SK-N-SH (cell line): ENCODE data around the gene NDUFC1. TPM values are rescaled to one million over a fixed set of nuclear protein-coding genes. Genes with fewer than 3 reads are reported as not detected.
A peak's percentile ranks its signal among the peaks of the same experiment; 100 is the strongest.

Experiments used
- CTCF ChIA-PET: fragments of 300-600, 350-600 bp; formaldehyde crosslinking; extraction: SDS; loops from one replicate; lab custom pipeline; 2021; lab: Yijun Ruan, JAX
- POLR2A ChIA-PET: fragments of 350-600 bp; sonication (Branson Sonifier 250); formaldehyde crosslinking; extraction: SDS; loops from one replicate; lab custom pipeline; 2020; ENCODE audit warnings: antibody characterized with exemption, inconsistent platforms; lab: Yijun Ruan, JAX
- DNase-seq: peaks from one replicate; pipeline ENCODE4 v3.0.0; 2012
- H2AFZ ChIP-seq: fragments of 200-600 bp; sonication (generic); 2 replicates; pipeline ENCODE4 v1.8.1; 2016; ENCODE audit warnings: antibody characterized with exemption, mild to moderate bottlenecking, low read depth
- H3F3A ChIP-seq: fragments of 200-600 bp; sonication (generic); replicated peaks from 2 replicates; pipeline ENCODE3; 2016; ENCODE audit warnings: antibody characterized with exemption, mild to moderate bottlenecking; ENCODE audit not compliant: insufficient read depth
- H3K27ac ChIP-seq, 2 experiments: fragments of 200-500 bp in 1 of 2; fragments of 200-600 bp in 1 of 2; sonication (Bioruptor generic) in 1 of 2; sonication (generic), shearing (Covaris generic) in 1 of 2; 2 replicates each; pipeline versions ENCODE4 v1.5.1 to v1.6.1; 2014 to 2016; ENCODE audit warnings: low read depth in 2 of 2, inconsistent platforms in 1 of 2, low read length in 1 of 2, mild to moderate bottlenecking in 1 of 2, mixed read lengths in 1 of 2
- H3K27me3 ChIP-seq: fragments of 200-600 bp; sonication (generic), shearing (Covaris generic); 2 replicates; pipeline ENCODE4 v1.6.1; 2016; ENCODE audit warnings: mixed run types; ENCODE audit not compliant: insufficient read depth
- H3K36me3 ChIP-seq, 2 experiments: fragments of 200-500 bp in 1 of 2; fragments of 200-600 bp in 1 of 2; sonication (Bioruptor generic) in 1 of 2; sonication (generic) in 1 of 2; replicated peaks in 1 of 2; 2 replicates each; pipeline versions ENCODE3 to v1.5.1; 2014 to 2016; ENCODE audit warnings: low read length in 1 of 2, mild to moderate bottlenecking in 1 of 2; ENCODE audit not compliant: insufficient read depth in 2 of 2, control insufficient read depth in 1 of 2
- H3K4me1 ChIP-seq, 2 experiments: fragments of 200-500 bp in 1 of 2; fragments of 200-600 bp in 1 of 2; sonication (Bioruptor generic) in 1 of 2; sonication (generic), shearing (Covaris generic) in 1 of 2; 2 replicates each; pipeline versions ENCODE4 v1.5.1 to v1.6.1; 2014 to 2016; ENCODE audit warnings: low read depth in 1 of 2, low read length in 1 of 2, mixed run types in 1 of 2; ENCODE audit not compliant: insufficient read depth in 2 of 2, control insufficient read depth in 1 of 2
- H3K4me2 ChIP-seq: fragments of 200-600 bp; sonication (generic), shearing (Covaris generic); 2 replicates; pipeline ENCODE4 v1.6.1; 2017; ENCODE audit warnings: mixed run types
- H3K4me3 ChIP-seq, 2 experiments: fragments of 200-500 bp in 1 of 2; fragments of 200-600 bp in 1 of 2; sonication (Bioruptor generic) in 1 of 2; sonication (generic), shearing (Covaris generic) in 1 of 2; 2 replicates each; pipeline versions ENCODE4 v1.5.1 to v1.8.1; 2014 to 2016; ENCODE audit warnings: low read depth in 2 of 2, inconsistent platforms in 1 of 2, low read length in 1 of 2, mild to moderate bottlenecking in 1 of 2, mixed read lengths in 1 of 2, moderate library complexity in 1 of 2
- H3K79me2 ChIP-seq: fragments of 200-600 bp; sonication (generic); 2 replicates; pipeline ENCODE4 v1.8.1; 2017; ENCODE audit warnings: mild to moderate bottlenecking; ENCODE audit not compliant: insufficient read depth
- H3K9ac ChIP-seq: fragments of 200-600 bp; sonication (generic); 2 replicates; pipeline ENCODE4 v1.6.1; 2017; ENCODE audit warnings: mixed run types
- H3K9me2 ChIP-seq: fragments of 200-600 bp; sonication (generic); 2 replicates; pipeline ENCODE4 v1.6.1; 2017; ENCODE audit warnings: mixed run types
- H3K9me3 ChIP-seq: fragments of 200-600 bp; sonication (generic); 2 replicates; pipeline ENCODE4 v1.6.1; 2017; ENCODE audit warnings: mixed run types, mild to moderate bottlenecking, moderate library complexity
- H4K20me1 ChIP-seq: fragments of 200-600 bp; sonication (generic); 2 replicates; pipeline ENCODE4 v1.6.1; 2017; ENCODE audit warnings: mild to moderate bottlenecking, mixed run types; ENCODE audit not compliant: insufficient read depth
- ELF1 ChIP-seq: IDR thresholded peaks from 2 replicates; pipeline ENCODE4 v1.4.0; 2012
- EZH2phosphoT487 ChIP-seq: fragments of 200-600 bp; sonication (generic); IDR thresholded peaks from 2 replicates; pipeline ENCODE4 v1.6.1; 2017; ENCODE audit warnings: low read depth, mixed run types, mild to moderate bottlenecking, antibody characterized with exemption, moderate library complexity, borderline replicate concordance
- FOSL2 ChIP-seq: IDR thresholded peaks from 2 replicates; pipeline ENCODE4 v1.4.0; 2012; ENCODE audit warnings: low read depth, mild to moderate bottlenecking, moderate library complexity, borderline replicate concordance
- FOXJ3 ChIP-seq: sonication (generic); formaldehyde crosslinking; IDR thresholded peaks from 2 replicates; pipeline ENCODE4 v1.5.1; 2020; ENCODE audit warnings: mild to moderate bottlenecking, missing genetic modification reagents
- JUND ChIP-seq: IDR thresholded peaks from 2 replicates; pipeline ENCODE4 v1.4.0; 2012
- PBX3 ChIP-seq: IDR thresholded peaks from 2 replicates; pipeline ENCODE4; 2012
- RAD21 ChIP-seq: IDR thresholded peaks from 2 replicates; pipeline ENCODE4 v1.6.1; 2012; ENCODE audit warnings: mild to moderate bottlenecking, low read length
- RXRA ChIP-seq: IDR thresholded peaks from 2 replicates; pipeline ENCODE4 v1.4.0; 2012; ENCODE audit warnings: low read depth, mild to moderate bottlenecking, borderline replicate concordance
- WGBS: methylation state at CpG from one replicate; pipeline ENCODE4 v1.1.6; 2017; ENCODE audit warnings: low lambda C conversion rate; 5-methylcytosine and 5-hydroxymethylcytosine counted together
- polyA plus RNA-seq, 3 experiments: library from polyadenylated mRNA; depleted of rRNA; stranded (reverse); fragments of >200 nt; gene quantifications; 2 replicates each; pipeline ENCODE4 v1.2.3, GENCODE V29; 2012
- TF ChIP-seq, protein P1 (sequence below): IDR thresholded peaks from 2 replicates; pipeline ENCODE4 v1.6.1; 2012; ENCODE audit warnings: mild to moderate bottlenecking, low read depth, low read length, moderate library complexity
- TF ChIP-seq, protein P2 (sequence below): fragments of 150-350 bp; IDR thresholded peaks from 2 replicates; pipeline ENCODE4 v1.6.1; 2017; ENCODE audit warnings: antibody characterized with exemption, low read length, low read depth, borderline replicate concordance
- TF ChIP-seq, protein P3 (sequence below): IDR thresholded peaks from 2 replicates; pipeline ENCODE4 v1.4.0; 2012; ENCODE audit warnings: low read depth

NDUFC1 gene
- polyA plus RNA-seq, 1 of the 3 experiments (the other 2 are of a cell fraction): 101 TPM

DNA sequence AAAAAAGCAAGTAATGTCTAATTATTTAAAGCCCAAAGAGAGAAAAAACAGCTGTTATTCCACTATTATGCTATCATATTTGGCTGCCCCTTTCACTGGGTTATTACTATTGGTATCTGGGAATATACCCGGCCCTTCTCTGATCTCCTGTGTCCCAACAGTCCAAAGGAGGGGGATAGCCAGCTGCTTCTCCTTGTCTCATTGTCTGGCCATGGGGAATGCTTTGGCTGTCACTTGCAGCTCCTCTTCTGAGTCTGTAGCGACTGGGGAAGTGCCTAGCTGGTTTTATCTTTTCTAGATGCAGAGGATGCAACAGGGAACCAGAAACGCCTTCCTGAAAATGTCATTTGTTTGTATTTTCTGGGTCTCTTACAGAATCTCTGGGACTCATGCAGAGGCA lies 56.1 kb downstream of the NDUFC1 start:
- Histone ChIP-seq H3F3A (peaks cover 52% of the 10 kb centered on the region), H3K4me1 (peaks cover 7 to 39% of the 10 kb centered on the region in 2 experiments), H3K4me3 (no peak overlapping the region), H3K9ac (no peak overlapping the region), H4K20me1 (no peaks in the 10 kb centered on the region), H3K9me3 (no peaks in the 10 kb centered on the region), H3K27me3 (no peaks in the 10 kb centered on the region), H3K36me3 (no peaks in the 10 kb centered on the region), H3K79me2 (no peaks in the 10 kb centered on the region), H3K9me2 (no peaks in the 10 kb centered on the region), H3K4me2 (no peak overlapping the region), H3K27ac (peak overlapping the region; percentile 0 to 96; a peak in 3 of 4 replicates), H2AFZ (peak overlapping the region; percentile 42)
- ChIA-PET POLR2A (interaction anchor here (0.6 kb wide), 1 partner anchor 20 kb away, joined by 3 read pairs; no protein-coding TSS in a partner anchor), CTCF (interaction anchor here (0.6 to 1.2 kb wide), 2 partner anchors 14 to 49 kb away, joined by 3 read pairs; no protein-coding TSS in a partner anchor)
- 96% methylated on average over 3 of the region's 3 CpGs for WGBS
- TF ChIP-seq ELF1: no peak
- TF ChIP-seq, protein P1, sequence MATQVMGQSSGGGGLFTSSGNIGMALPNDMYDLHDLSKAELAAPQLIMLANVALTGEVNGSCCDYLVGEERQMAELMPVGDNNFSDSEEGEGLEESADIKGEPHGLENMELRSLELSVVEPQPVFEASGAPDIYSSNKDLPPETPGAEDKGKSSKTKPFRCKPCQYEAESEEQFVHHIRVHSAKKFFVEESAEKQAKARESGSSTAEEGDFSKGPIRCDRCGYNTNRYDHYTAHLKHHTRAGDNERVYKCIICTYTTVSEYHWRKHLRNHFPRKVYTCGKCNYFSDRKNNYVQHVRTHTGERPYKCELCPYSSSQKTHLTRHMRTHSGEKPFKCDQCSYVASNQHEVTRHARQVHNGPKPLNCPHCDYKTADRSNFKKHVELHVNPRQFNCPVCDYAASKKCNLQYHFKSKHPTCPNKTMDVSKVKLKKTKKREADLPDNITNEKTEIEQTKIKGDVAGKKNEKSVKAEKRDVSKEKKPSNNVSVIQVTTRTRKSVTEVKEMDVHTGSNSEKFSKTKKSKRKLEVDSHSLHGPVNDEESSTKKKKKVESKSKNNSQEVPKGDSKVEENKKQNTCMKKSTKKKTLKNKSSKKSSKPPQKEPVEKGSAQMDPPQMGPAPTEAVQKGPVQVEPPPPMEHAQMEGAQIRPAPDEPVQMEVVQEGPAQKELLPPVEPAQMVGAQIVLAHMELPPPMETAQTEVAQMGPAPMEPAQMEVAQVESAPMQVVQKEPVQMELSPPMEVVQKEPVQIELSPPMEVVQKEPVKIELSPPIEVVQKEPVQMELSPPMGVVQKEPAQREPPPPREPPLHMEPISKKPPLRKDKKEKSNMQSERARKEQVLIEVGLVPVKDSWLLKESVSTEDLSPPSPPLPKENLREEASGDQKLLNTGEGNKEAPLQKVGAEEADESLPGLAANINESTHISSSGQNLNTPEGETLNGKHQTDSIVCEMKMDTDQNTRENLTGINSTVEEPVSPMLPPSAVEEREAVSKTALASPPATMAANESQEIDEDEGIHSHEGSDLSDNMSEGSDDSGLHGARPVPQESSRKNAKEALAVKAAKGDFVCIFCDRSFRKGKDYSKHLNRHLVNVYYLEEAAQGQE: no peak
- no peak for TF ChIP-seq FOSL2
- no peak for TF ChIP-seq EZH2phosphoT487
- no peak for TF ChIP-seq JUND
- TF ChIP-seq, protein P2, sequence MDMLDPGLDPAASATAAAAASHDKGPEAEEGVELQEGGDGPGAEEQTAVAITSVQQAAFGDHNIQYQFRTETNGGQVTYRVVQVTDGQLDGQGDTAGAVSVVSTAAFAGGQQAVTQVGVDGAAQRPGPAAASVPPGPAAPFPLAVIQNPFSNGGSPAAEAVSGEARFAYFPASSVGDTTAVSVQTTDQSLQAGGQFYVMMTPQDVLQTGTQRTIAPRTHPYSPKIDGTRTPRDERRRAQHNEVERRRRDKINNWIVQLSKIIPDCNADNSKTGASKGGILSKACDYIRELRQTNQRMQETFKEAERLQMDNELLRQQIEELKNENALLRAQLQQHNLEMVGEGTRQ: no peak
- no peak for TF ChIP-seq RAD21
- TF ChIP-seq PBX3: no peak
- TF ChIP-seq, protein P3, sequence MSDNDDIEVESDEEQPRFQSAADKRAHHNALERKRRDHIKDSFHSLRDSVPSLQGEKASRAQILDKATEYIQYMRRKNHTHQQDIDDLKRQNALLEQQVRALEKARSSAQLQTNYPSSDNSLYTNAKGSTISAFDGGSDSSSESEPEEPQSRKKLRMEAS: no peak
- no peak for TF ChIP-seq FOXJ3 (CRISPR knock-in tag)
- TF ChIP-seq RXRA: no peak
- DNase-seq: no peak
